ENCODE measurements around the gene ORAI3.

ORAI3 gene

DNA sequence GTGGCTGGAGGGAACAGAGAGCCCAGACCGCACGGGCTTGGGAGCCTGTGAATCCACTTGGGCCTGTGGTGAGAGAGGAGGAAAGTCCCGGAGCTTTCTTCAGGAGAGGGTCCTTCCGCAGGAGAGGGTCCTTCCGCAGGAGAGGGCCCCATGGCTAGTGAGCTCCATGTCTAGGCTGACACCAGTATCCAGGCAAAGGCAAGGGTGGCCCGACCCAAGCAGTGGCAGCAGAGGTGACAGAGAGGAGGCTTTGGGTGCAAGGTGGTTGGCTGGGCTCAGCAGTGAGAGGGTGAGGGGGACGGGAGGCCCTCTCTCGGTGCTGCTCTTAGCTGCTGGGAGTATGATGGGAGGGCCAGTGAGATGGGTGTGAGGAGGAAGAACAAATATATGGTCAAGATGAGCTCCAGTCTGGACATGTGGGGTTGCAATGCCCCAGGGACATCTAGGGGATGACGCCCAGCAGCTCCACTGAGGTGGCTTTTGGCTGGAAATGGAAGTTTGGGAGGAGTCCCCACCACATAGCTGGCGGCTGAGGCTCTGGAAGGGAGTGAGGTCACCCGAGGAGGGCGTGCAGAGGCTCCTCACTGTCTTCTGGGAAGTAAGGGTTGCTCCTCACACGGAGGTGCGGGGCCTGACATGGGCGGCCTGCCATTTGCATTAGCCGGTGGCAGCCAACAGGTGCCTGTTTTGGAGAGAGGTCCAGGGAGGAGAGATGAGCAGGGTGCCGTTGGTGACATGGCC lies 33.9 kb downstream of the ORAI3 start:
- Mint-ChIP-seq H3K4me1 (ENCODE audit: low read depth) (peaks cover 6% of the 10 kb centered on the region), H3K4me3 (no peak overlapping the region), H3K27me3 (no peaks in the 10 kb centered on the region), H3K36me3 (ENCODE audit: low read depth) (peaks cover 82% of the 10 kb centered on the region), H3K9me3 (no peaks in the 10 kb centered on the region), H3K27ac (no peak overlapping the region)
- DNase-seq = no peak

GRCh38 chr16:30983289-30983889 lies 34.5 kb downstream of the ORAI3 start:
- H3K4me3 Mint-ChIP-seq = no peak overlapping the region
- H3K36me3 Mint-ChIP-seq (ENCODE audit: low read depth) = peaks cover 75% of the 10 kb centered on the region
- peaks cover 6% of the 10 kb centered on the region for H3K4me1 Mint-ChIP-seq (ENCODE audit: low read depth)
- DNase-seq = no peak
- no peak overlapping the region for H3K27ac Mint-ChIP-seq
- H3K9me3 Mint-ChIP-seq = no peaks in the 10 kb centered on the region
- no peaks in the 10 kb centered on the region for H3K27me3 Mint-ChIP-seq

DNA sequence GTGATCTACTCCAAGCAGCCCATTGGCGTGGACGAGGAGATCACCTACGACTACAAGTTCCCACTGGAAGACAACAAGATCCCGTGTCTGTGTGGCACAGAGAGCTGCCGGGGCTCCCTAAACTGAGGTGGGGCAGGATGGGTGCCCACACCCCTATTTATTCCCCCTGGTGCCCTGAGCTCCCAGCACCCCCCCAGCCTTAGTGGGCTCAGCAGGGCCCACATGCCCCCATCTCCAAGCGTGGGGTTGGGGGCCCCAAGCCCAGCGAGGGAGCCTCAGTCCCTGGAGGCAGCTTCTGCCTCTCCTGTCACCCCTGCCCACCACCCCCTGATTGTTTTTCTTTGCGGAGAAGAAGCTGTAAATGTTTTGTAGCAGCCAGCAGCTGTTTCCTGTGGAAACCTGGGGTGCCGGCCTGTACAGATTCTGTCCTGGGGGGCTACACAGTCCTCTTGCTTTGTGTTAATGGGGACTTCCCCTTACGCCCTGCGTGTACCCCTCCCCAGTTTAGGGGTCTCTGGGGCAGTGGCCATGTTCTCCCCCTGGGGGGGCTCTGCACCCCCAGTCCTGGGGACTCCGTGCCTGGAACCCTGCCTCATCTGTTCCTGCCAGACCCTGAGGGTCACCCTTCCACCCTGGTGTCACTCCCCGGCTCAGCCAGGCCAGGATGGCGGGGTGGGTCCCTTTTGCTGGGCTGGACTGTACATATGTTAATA lies 35.2 kb downstream of the ORAI3 start:
- Mint-ChIP-seq H3K9me3 (no peaks in the 10 kb centered on the region), H3K36me3 (ENCODE audit: low read depth) (peaks cover 68% of the 10 kb centered on the region), H3K27me3 (no peaks in the 10 kb centered on the region), H3K27ac (no peak overlapping the region), H3K4me1 (ENCODE audit: low read depth) (peaks cover 6% of the 10 kb centered on the region), H3K4me3 (no peak overlapping the region)
- no peak for DNase-seq

- peaks cover 6% of the 10 kb centered on the region for H3K4me1 Mint-ChIP-seq (ENCODE audit: low read depth)
- no peak within 1 kb of the TSS for H3K4me3 Mint-ChIP-seq
- H3K27me3 Mint-ChIP-seq = no peaks in the 10 kb centered on the region
- H3K36me3 Mint-ChIP-seq (ENCODE audit: low read depth) = peaks cover 68% of the 10 kb centered on the region
- no peak within 1 kb of the TSS for H3K27ac Mint-ChIP-seq
- peak; percentile 88 for DNase-seq
- H3K9me3 Mint-ChIP-seq = no peaks in the 10 kb centered on the region
Observed at GRCh38 chr16:30984669-30985400, 36.0 kb downstream of the ORAI3 start, which contains the start of gene HSD3B7. HSD3B7 (plus strand) TSS chr16:30985207; CDS start chr16:30985659, 452 bp downstream.

- Mint-ChIP-seq H3K9me3 (no peaks in the 10 kb centered on the region), H3K4me1 (ENCODE audit: low read depth) (peaks cover 6% of the 10 kb centered on the region), H3K27me3 (no peaks in the 10 kb centered on the region), H3K27ac (no peak overlapping the region), H3K36me3 (ENCODE audit: low read depth) (peaks cover 61% of the 10 kb centered on the region), H3K4me3 (no peak overlapping the region)
- no peak for DNase-seq
Observed at GRCh38 chr16:30985401-30986128, 36.7 kb downstream of the ORAI3 start.

- H3K27me3 Mint-ChIP-seq = no peaks in the 10 kb centered on the region
- DNase-seq = no peak
- H3K36me3 Mint-ChIP-seq (ENCODE audit: low read depth) = peaks cover 55% of the 10 kb centered on the region
- H3K27ac Mint-ChIP-seq = no peak overlapping the region
- no peak overlapping the region for H3K4me3 Mint-ChIP-seq
- H3K4me1 Mint-ChIP-seq (ENCODE audit: low read depth) = peaks cover 6% of the 10 kb centered on the region
- no peaks in the 10 kb centered on the region for H3K9me3 Mint-ChIP-seq
Observed at GRCh38 chr16:30986129-30986991, 37.5 kb downstream of the ORAI3 start.

GRCh38 chr16:30987581-30988190 lies 38.8 kb downstream of the ORAI3 start:
- no peaks in the 10 kb centered on the region for H3K27me3 Mint-ChIP-seq
- H3K4me1 Mint-ChIP-seq (ENCODE audit: low read depth) = peaks cover 6% of the 10 kb centered on the region
- DNase-seq = no peak
- no peak overlapping the region for H3K27ac Mint-ChIP-seq
- no peaks in the 10 kb centered on the region for H3K9me3 Mint-ChIP-seq
- H3K4me3 Mint-ChIP-seq = no peak overlapping the region
- H3K36me3 Mint-ChIP-seq (ENCODE audit: low read depth) = peaks cover 44% of the 10 kb centered on the region

GRCh38 chr16:30989469-30990047 lies 40.7 kb downstream of the ORAI3 start:
- Mint-ChIP-seq H3K4me3 (no peak overlapping the region), H3K27me3 (no peaks in the 10 kb centered on the region), H3K4me1 (ENCODE audit: low read depth) (peaks cover 5% of the 10 kb centered on the region), H3K27ac (no peak overlapping the region), H3K9me3 (no peaks in the 10 kb centered on the region), H3K36me3 (ENCODE audit: low read depth) (peaks cover 26% of the 10 kb centered on the region)
- no peak for DNase-seq

- Mint-ChIP-seq H3K4me3 (no peak overlapping the region), H3K27ac (no peak overlapping the region), H3K36me3 (ENCODE audit: low read depth) (peaks cover 23% of the 10 kb centered on the region), H3K4me1 (ENCODE audit: low read depth) (peaks cover 7% of the 10 kb centered on the region), H3K9me3 (no peaks in the 10 kb centered on the region), H3K27me3 (no peaks in the 10 kb centered on the region)
- no peak for DNase-seq
Observed at GRCh38 chr16:30990105-30990504, 41.2 kb downstream of the ORAI3 start.

- H3K4me1 Mint-ChIP-seq (ENCODE audit: low read depth) = peaks cover 6% of the 10 kb centered on the region
- DNase-seq = no peak
- no peaks in the 10 kb centered on the region for H3K27me3 Mint-ChIP-seq
- H3K36me3 Mint-ChIP-seq (ENCODE audit: low read depth) = peaks cover 14% of the 10 kb centered on the region
- H3K27ac Mint-ChIP-seq = no peak overlapping the region
- no peak overlapping the region for H3K4me3 Mint-ChIP-seq
- H3K9me3 Mint-ChIP-seq = no peaks in the 10 kb centered on the region
Observed at GRCh38 chr16:30991052-30991451, 42.2 kb downstream of the ORAI3 start.

DNA sequence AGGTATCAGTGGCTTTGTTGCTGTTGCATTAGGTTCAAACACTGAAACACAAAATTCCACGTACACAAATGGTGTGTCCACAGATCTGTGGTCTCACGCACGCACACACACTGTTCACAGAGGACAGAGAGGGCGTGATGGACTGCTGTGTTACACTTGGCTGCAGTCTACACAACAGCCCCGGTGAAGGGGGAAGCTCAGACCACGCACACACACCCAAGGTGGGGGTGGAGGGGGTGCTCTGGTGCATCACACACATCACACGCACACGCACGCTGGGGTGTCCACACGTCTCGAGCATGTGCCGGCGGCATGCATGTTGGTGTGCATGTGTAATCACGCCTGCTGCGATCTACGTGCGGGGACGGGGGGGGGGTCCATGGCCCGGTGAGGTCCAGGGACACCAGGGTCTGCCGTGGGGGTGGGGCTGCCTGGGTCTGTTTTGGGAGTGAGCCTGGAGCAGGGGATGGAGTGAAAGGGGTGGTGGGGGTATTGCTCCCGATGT lies 43.5 kb downstream of the ORAI3 start:
- H3K4me1 Mint-ChIP-seq (ENCODE audit: low read depth) = peaks cover 15% of the 10 kb centered on the region
- no peak overlapping the region for H3K4me3 Mint-ChIP-seq
- H3K36me3 Mint-ChIP-seq (ENCODE audit: low read depth) = peaks cover under 1% of the 10 kb centered on the region
- no peak for DNase-seq
- no peaks in the 10 kb centered on the region for H3K27me3 Mint-ChIP-seq
- H3K9me3 Mint-ChIP-seq = no peaks in the 10 kb centered on the region
- no peak overlapping the region for H3K27ac Mint-ChIP-seq

DNA sequence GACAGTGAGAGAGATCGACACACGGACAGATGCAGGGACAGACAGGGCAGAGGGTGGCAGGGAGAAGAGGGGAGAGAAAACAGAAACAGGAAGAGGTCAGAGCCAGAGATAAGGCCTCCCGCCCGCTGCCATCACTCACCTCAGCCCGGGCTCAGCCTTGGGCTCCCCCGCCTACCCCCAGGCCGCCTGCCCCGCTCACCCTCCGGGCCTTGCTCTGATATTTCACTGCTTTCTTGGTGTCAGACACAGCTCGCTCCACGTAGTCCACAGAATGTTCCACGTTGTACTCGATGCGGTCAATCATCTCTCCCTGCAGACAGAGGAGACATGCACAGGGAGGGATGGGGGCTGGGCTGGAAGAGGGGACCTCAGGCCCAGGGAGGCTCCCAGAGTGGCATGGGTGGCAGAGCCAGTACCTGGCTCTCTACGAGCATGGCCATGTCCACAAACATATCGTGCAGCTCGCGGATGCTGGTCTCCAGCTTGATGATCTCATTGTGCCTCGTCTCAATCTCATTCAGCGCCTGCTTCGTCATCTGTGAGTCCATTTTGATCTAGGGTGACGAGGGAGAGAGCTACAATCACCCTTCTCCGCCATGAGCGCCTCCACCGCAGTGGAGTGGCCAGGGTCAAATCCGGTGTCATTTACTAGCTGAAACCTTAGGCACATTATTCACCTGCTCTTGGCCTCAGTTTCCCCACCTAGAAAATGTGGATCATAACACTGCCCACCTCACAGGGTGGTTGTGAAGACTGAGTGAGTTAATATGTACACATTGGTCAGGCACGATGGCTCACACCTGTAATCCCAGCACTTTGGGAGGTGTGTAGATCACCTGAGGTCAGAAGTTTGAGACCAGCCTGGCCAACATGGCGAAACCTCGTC lies 44.3 kb downstream of the ORAI3 start:
- H3K27ac Mint-ChIP-seq = no peak overlapping the region
- no peaks in the 10 kb centered on the region for H3K36me3 Mint-ChIP-seq (ENCODE audit: low read depth)
- peaks cover 18% of the 10 kb centered on the region for H3K4me1 Mint-ChIP-seq (ENCODE audit: low read depth)
- no peak overlapping the region for H3K4me3 Mint-ChIP-seq
- no peaks in the 10 kb centered on the region for H3K9me3 Mint-ChIP-seq
- no peak for DNase-seq
- no peaks in the 10 kb centered on the region for H3K27me3 Mint-ChIP-seq

All from activated T-cell treated with anti-CD3 and anti-CD28 coated beads, Interleukin-2, amount 50 U/mL, for 24 hours (primary cell).